ENCODE results near the gene CXCL16. TPM values are rescaled to one million over a fixed set of nuclear protein-coding genes. Genes with fewer than 3 reads are reported as not detected.

CXCL16 gene
- total and polyA plus RNA-seq, 2 of the 13 experiments (the other 11 are each of a cell fraction or from before 2014, with no cell fraction given), result 9.4 to 101 TPM

DNA sequence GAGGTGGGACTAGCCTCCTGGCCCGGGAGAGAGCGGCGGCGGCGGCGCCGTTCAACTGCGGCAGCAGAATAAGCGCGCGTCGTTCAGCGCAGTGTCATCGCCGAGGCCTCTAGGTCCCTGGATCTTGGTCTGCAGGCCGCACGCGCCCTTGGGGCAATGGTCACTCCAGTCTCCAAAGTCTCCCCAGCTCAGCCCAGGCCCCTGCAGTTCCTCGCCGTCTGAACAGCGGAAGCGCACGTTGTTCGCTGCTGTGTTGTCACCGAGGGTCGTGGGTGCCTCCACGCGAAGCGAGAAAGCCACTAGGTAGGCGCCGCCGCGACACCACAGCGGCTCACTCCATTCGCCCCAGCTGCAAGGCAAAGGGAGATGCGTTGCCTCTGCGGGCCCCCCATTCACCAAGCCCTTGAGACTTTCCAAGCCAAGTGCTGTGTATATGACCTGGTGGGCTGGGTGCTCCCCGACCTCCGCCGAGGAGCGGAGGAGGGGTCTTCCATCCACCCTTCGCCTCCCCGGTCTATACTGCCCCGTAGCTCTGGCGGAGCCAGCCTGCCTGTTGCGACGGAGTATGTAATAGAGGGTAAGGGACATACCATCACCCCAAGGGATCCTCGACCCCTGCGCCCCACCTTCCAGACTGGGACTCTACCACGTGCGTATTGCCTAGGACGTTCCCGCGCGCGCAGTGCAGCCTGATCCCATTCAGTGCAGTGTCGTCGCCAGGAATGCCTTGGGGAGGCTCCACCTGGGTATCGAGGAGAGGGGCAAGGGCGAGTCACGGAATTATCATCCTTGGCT lies 45.8 kb upstream of the CXCL16 start:
- 96% methylated on average over 56 of the region's 61 CpGs for WGBS (ENCODE audit: low lambda C conversion rate)
- no peak overlapping the region for H3K9ac ChIP-seq (ENCODE audit: insufficient read depth, low read depth, low read length)
- no peaks in the 10 kb centered on the region for H4K20me1 ChIP-seq (ENCODE audit: insufficient read depth, low read length)
- FAIRE-seq (no peak), DNase-seq (ENCODE audit: low spot score) (no peak), ATAC-seq (no peak)
- no peak overlapping the region for H3K4me2 ChIP-seq (ENCODE audit: low read depth, low read length)
- no peak overlapping the region for H3K4me3 ChIP-seq (replicated peaks in 1 of 3; ENCODE audit: insufficient read depth in 1 of 3, low read depth in 2 of 3, low read length in 3 of 3)
- intact Hi-C loops (cut with micrococcal nuclease; ENCODE audit: unreplicated experiment) (no loop called here), in situ Hi-C loops (cut with HindIII; ENCODE audit: extremely low pct_ligation_motif_present, low pct_unique_long_range_greater_than_20kb) (loop anchor here (10.0 kb wide), 1 partner anchor 51 kb away; the partner anchor contains the start of genes CXCL16, MED11 and ZMYND15)
- POLR2A ChIA-PET, result interaction anchor here (0.8 to 6.4 kb wide), 5 partner anchors 10 to 77 kb away, joined by 3 to 317 read pairs (median 3); partner anchors contain the start of genes ARRB2 and TM4SF5
- peaks cover 6 to 8% of the 10 kb centered on the region in 2 experiments; a peak in 4 of 5 replicates for H3K36me3 ChIP-seq (replicated peaks in 1 of 2; ENCODE audit: control insufficient read depth in 1 of 2, insufficient read depth in 2 of 2, low read length in 2 of 2)
- no peak overlapping the region for H3K27ac ChIP-seq (ENCODE audit: extremely low read length, insufficient read depth, low read length)
- CTCF ChIA-PET (ENCODE audit: low intra/inter-chr PET ratio, low total read pairs), result no interaction called here
- BruUV-seq (replicated peaks), result no TSS peak
- H2AFZ ChIP-seq (ENCODE audit: low read length), result no peak overlapping the region
- H3K27me3 ChIP-seq (ENCODE audit: control insufficient read depth in 1 of 2, insufficient read depth in 2 of 2, low read length in 2 of 2), result no peaks in the 10 kb centered on the region; a peak in 1 of 5 replicates
- H3K4me1 ChIP-seq (ENCODE audit: insufficient read depth, low read length), result peaks cover 22% of the 10 kb centered on the region
- peaks cover 13% of the 10 kb centered on the region for H3K79me2 ChIP-seq (ENCODE audit: insufficient read depth, low read length)
- no peak for TF ChIP-seq MEIS2 (CRISPR knock-in tag; IDR thresholded peaks at IDR 0.05)
- TF ChIP-seq GABPB1 (CRISPR knock-in tag; IDR thresholded peaks at IDR 0.05), result 0 out of 2 replicates have a peak, but pooled peaks have one; percentile 18
- peak; percentile 46 for TF ChIP-seq AGO2 (optimal IDR thresholded peaks at IDR 0.05; ENCODE audit: low read depth, low read length)
- TF ChIP-seq ZC3H13 (CRISPR knock-in tag; IDR thresholded peaks at IDR 0.05), result 0 out of 2 replicates have a peak, but pooled peaks have one; percentile 35
- TF ChIP-seq SMAD1 (CRISPR knock-in tag; IDR thresholded peaks at IDR 0.05; ENCODE audit: borderline replicate concordance, low read depth), result no peak
- no peak for TF ChIP-seq ZBTB8A (CRISPR knock-in tag; IDR thresholded peaks at IDR 0.05; ENCODE audit: borderline replicate concordance, low read depth)
- no peak for TF ChIP-seq THYN1 (CRISPR knock-in tag; IDR thresholded peaks at IDR 0.05; ENCODE audit: borderline replicate concordance, low read depth)
- TF ChIP-seq RBFOX2 (IDR thresholded peaks at IDR 0.05; ENCODE audit: low read depth, low read length), result peak; percentile 64
- TF ChIP-seq, protein P1, sequence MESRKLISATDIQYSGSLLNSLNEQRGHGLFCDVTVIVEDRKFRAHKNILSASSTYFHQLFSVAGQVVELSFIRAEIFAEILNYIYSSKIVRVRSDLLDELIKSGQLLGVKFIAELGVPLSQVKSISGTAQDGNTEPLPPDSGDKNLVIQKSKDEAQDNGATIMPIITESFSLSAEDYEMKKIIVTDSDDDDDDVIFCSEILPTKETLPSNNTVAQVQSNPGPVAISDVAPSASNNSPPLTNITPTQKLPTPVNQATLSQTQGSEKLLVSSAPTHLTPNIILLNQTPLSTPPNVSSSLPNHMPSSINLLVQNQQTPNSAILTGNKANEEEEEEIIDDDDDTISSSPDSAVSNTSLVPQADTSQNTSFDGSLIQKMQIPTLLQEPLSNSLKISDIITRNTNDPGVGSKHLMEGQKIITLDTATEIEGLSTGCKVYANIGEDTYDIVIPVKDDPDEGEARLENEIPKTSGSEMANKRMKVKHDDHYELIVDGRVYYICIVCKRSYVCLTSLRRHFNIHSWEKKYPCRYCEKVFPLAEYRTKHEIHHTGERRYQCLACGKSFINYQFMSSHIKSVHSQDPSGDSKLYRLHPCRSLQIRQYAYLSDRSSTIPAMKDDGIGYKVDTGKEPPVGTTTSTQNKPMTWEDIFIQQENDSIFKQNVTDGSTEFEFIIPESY (CRISPR knock-in tag; IDR thresholded peaks at IDR 0.05), result 0 out of 2 replicates have a peak, but pooled peaks have one; percentile 20
- TF ChIP-seq AGO1 (IDR thresholded peaks at IDR 0.05; ENCODE audit: low read depth, low read length, poor library complexity, severe bottlenecking), result peak; percentile 65
- H3K9me3 ChIP-seq (ENCODE audit: low read length), result no peaks in the 10 kb centered on the region

Data from HepG2 (cell line).